PC-9 (cell line): ENCODE measurements around the gene PTEN. TPM values are rescaled to one million over a fixed set of nuclear protein-coding genes. Genes with fewer than 3 reads are reported as not detected.

Experiments
- BruUV-seq: library from RNA; stranded (reverse); fragments of 400-500 nt; replicated peaks from 2 replicates; lab custom pipeline; 2021; lab: Mats Ljungman, UMichigan
- CTCF ChIA-PET: fragments of 300-600 bp; sonication (Branson Sonifier 250); formaldehyde crosslinking; loops from one replicate; lab custom pipeline; 2022; ENCODE audit warnings: antibody characterized with exemption; lab: Charles Lee
- POLR2A ChIA-PET: fragments of 300-600 bp; sonication (Branson Sonifier 250); formaldehyde crosslinking; loops from one replicate; lab custom pipeline; 2022; ENCODE audit warnings: antibody characterized with exemption; ENCODE audit not compliant: unreplicated experiment; lab: Charles Lee
- DNase-seq, 2 experiments: peaks; one replicate each; pipeline versions ENCODE4 v3.0.0 to v3.0.0-alpha.2; 2015 to 2022; ENCODE audit warnings: mixed read lengths in 1 of 2
- H2AFZ ChIP-seq: fragments of 200-600 bp; sonication (generic); 2 replicates; pipeline ENCODE4 v1.8.1; 2017; ENCODE audit warnings: antibody characterized with exemption
- H3F3A ChIP-seq: fragments of 200-600 bp; sonication (generic); 2 replicates; pipeline ENCODE4 v1.8.1; 2017; ENCODE audit warnings: antibody characterized with exemption, mild to moderate bottlenecking, low read depth; ENCODE audit not compliant: insufficient read depth
- H3K27ac ChIP-seq: fragments of 200-600 bp; sonication (generic); 2 replicates; pipeline ENCODE4 v1.6.1; 2016; ENCODE audit warnings: mixed run types
- H3K27me3 ChIP-seq: fragments of 200-600 bp; sonication (generic); 2 replicates; pipeline ENCODE4 v1.6.1; 2016; ENCODE audit warnings: low read depth, mixed run types; ENCODE audit not compliant: insufficient read depth
- H3K36me3 ChIP-seq: fragments of 200-600 bp; sonication (generic); 2 replicates; pipeline ENCODE4 v1.6.1; 2016; ENCODE audit warnings: low read depth, mixed run types
- H3K4me1 ChIP-seq: fragments of 200-600 bp; sonication (generic); replicated peaks from 2 replicates; pipeline ENCODE4 v1.6.1; 2016; ENCODE audit warnings: mixed run types; ENCODE audit not compliant: insufficient read depth
- H3K4me2 ChIP-seq: fragments of 200-600 bp; sonication (generic); 2 replicates; pipeline ENCODE4 v1.6.1; 2017; ENCODE audit warnings: mixed run types
- H3K4me3 ChIP-seq: fragments of 200-600 bp; sonication (generic); 2 replicates; pipeline ENCODE4 v1.6.1; 2016; ENCODE audit warnings: mixed run types
- H3K79me2 ChIP-seq: fragments of 200-600 bp; sonication (generic); 2 replicates; pipeline ENCODE4 v1.6.1; 2017; ENCODE audit warnings: low read depth, mixed run types
- H3K9me2 ChIP-seq: fragments of 200-600 bp; sonication (generic); 2 replicates; pipeline ENCODE4 v1.8.1; 2017; ENCODE audit warnings: mild to moderate bottlenecking; ENCODE audit not compliant: insufficient read depth
- H3K9me3 ChIP-seq: fragments of 200-600 bp; sonication (generic); 2 replicates; pipeline ENCODE4 v1.8.1; 2016; ENCODE audit warnings: low read depth; ENCODE audit not compliant: insufficient read depth
- H4K20me1 ChIP-seq: fragments of 200-600 bp; sonication (generic); 2 replicates; pipeline ENCODE4 v1.8.1; 2017; ENCODE audit not compliant: insufficient read depth
- CTCF ChIP-seq: fragments of 200-600 bp; sonication (generic); conservative IDR thresholded peaks from 2 replicates; pipeline ENCODE4 v1.6.1; 2017; ENCODE audit warnings: mixed run types, antibody characterized with exemption, mild to moderate bottlenecking, moderate library complexity
- EZH2 ChIP-seq: fragments of 200-600 bp; sonication (generic); IDR thresholded peaks from 2 replicates; pipeline ENCODE4 v1.8.0; 2017; ENCODE audit warnings: antibody characterized with exemption, low read depth
- intact Hi-C: fragments of 100-400 bp; cut with micrococcal nuclease; formaldehyde crosslinking; loops from one replicate; pipeline ENCODE4 v1.10.0; 2022; ENCODE audit not compliant: unreplicated experiment
- total RNA-seq: library from RNA; stranded (reverse); gene quantifications from 2 replicates; pipeline ENCODE4 v1.2.3, GENCODE V29; 2021

The PTEN gene
- total RNA-seq, 1 experiment from 2014 or later = 44.9 TPM

- Histone ChIP-seq H3K9me2 (no peaks in the 10 kb centered on the region), H3K79me2 (peaks cover 54% of the 10 kb centered on the region), H3K27ac (no peak overlapping the region), H3K4me2 (no peak overlapping the region), H3K36me3 (peaks cover 5% of the 10 kb centered on the region; the same call in 1 of the 2 replicates), H3F3A (no peaks in the 10 kb centered on the region), H2AFZ (no peak overlapping the region), H4K20me1 (no peaks in the 10 kb centered on the region), H3K9me3 (no peaks in the 10 kb centered on the region; the same call in 1 of the 2 replicates), H3K4me3 (no peak overlapping the region), H3K27me3 (no peaks in the 10 kb centered on the region), H3K4me1 (no peaks in the 10 kb centered on the region)
- DNase-seq = no peak
- intact Hi-C loops = no loop called here
- ChIA-PET CTCF (no interaction called here), POLR2A (no interaction called here)
- TF ChIP-seq CTCF (no peak), EZH2 (no peak)
- BruUV-seq = no TSS peak
Measured at GRCh38 chr10:87882555-87883294, 19.3 kb downstream of the PTEN start.

DNA sequence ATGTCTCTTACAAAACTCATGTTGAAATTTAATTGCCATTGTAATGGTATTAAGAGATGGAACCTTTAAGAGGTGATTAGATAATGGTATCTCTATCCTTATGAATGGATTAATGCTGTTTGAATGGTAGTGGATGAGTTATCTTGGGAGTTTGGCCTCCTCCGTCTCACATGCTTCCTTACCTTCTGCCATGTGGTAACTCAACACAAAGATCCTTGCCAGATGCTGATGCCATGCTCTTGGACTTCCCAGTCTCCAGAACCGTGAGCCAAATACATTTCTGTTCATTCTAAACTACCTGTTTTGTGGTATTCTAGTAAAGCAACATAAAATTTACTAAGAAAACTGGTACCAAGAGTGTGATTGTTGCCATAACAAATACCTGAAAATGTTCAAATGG, 23.2 kb downstream of the PTEN start:
- TF ChIP-seq EZH2 (no peak), CTCF (no peak)
- DNase-seq = no peak
- ChIA-PET POLR2A (no interaction called here), CTCF (no interaction called here)
- Histone ChIP-seq H3K4me1 (no peaks in the 10 kb centered on the region), H3K9me2 (no peaks in the 10 kb centered on the region), H3K27me3 (no peaks in the 10 kb centered on the region), H4K20me1 (no peaks in the 10 kb centered on the region), H3K27ac (no peak overlapping the region), H2AFZ (no peak overlapping the region), H3K4me2 (no peak overlapping the region), H3K9me3 (no peaks in the 10 kb centered on the region), H3K4me3 (no peak overlapping the region), H3K36me3 (peaks cover 5% of the 10 kb centered on the region; the same call in 1 of the 2 replicates), H3K79me2 (peaks cover 51% of the 10 kb centered on the region), H3F3A (no peaks in the 10 kb centered on the region)
- intact Hi-C loops = no loop called here
- BruUV-seq = no TSS peak

GRCh38 chr10:87887146-87887545, 23.7 kb downstream of the PTEN start:
- peaks cover 48% of the 10 kb centered on the region for H3K79me2 ChIP-seq
- CTCF ChIA-PET = no interaction called here
- POLR2A ChIA-PET = no interaction called here

More at GRCh38 chr10:87887146-87887545, 23.7 kb downstream of the PTEN start:
- Histone ChIP-seq H3F3A (no peaks in the 10 kb centered on the region), H3K36me3 (peaks cover 5% of the 10 kb centered on the region; the same call in 1 of the 2 replicates), H3K4me1 (no peaks in the 10 kb centered on the region), H3K9me3 (no peaks in the 10 kb centered on the region), H3K4me2 (no peak overlapping the region), H3K27ac (no peak overlapping the region), H4K20me1 (no peaks in the 10 kb centered on the region), H2AFZ (no peak overlapping the region), H3K27me3 (no peaks in the 10 kb centered on the region), H3K4me3 (no peak overlapping the region), H3K9me2 (no peaks in the 10 kb centered on the region)
- no TSS peak for BruUV-seq
- TF ChIP-seq CTCF (no peak), EZH2 (no peak)
- intact Hi-C loops = no loop called here
- no peak for DNase-seq
